ENCODE results near the gene DCAKD.

DNA sequence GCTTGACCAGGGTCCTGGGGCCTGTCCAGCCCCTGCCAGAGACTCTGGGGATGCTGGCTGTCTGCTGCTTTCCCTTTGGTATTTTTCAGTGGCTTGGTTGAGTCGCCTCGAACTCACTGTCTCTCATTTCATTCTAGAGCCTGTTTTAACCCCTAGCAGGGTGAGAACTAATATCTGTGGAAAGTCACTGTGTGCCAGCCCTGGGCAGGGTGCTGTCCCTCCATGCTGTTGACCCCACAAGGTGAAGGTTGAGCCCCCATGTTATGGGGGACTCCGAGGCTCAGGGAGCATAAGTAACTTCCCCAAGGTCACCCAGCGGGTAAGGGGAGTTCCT lies 33.0 kb downstream of the DCAKD start:
- TF ChIP-seq, protein P1, sequence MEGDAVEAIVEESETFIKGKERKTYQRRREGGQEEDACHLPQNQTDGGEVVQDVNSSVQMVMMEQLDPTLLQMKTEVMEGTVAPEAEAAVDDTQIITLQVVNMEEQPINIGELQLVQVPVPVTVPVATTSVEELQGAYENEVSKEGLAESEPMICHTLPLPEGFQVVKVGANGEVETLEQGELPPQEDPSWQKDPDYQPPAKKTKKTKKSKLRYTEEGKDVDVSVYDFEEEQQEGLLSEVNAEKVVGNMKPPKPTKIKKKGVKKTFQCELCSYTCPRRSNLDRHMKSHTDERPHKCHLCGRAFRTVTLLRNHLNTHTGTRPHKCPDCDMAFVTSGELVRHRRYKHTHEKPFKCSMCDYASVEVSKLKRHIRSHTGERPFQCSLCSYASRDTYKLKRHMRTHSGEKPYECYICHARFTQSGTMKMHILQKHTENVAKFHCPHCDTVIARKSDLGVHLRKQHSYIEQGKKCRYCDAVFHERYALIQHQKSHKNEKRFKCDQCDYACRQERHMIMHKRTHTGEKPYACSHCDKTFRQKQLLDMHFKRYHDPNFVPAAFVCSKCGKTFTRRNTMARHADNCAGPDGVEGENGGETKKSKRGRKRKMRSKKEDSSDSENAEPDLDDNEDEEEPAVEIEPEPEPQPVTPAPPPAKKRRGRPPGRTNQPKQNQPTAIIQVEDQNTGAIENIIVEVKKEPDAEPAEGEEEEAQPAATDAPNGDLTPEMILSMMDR (IDR thresholded peaks at IDR 0.05): no peak
- TF ChIP-seq POLR2A (IDR thresholded peaks at IDR 0.05): no peak

Measured in uterus (tissue), 2 donors.